Neural cell (in vitro differentiated cells): ENCODE results near the gene TOPORS.

Source experiments
- EP300 ChIP-seq: fragments of 450-650 bp; conservative IDR thresholded peaks from 2 replicates; pipeline ENCODE4 v1.6.1; 2014; ENCODE audit warnings: antibody characterized with exemption, mild to moderate bottlenecking, moderate library complexity; ENCODE audit not compliant: poor library complexity, severe bottlenecking
- TF ChIP-seq, protein P1 (sequence below): fragments of 450-650 bp; IDR thresholded peaks from 2 replicates; pipeline ENCODE4 v1.5.1; 2014; ENCODE audit warnings: antibody characterized with exemption, mild to moderate bottlenecking, moderate library complexity; ENCODE audit not compliant: poor library complexity, severe bottlenecking

DNA sequence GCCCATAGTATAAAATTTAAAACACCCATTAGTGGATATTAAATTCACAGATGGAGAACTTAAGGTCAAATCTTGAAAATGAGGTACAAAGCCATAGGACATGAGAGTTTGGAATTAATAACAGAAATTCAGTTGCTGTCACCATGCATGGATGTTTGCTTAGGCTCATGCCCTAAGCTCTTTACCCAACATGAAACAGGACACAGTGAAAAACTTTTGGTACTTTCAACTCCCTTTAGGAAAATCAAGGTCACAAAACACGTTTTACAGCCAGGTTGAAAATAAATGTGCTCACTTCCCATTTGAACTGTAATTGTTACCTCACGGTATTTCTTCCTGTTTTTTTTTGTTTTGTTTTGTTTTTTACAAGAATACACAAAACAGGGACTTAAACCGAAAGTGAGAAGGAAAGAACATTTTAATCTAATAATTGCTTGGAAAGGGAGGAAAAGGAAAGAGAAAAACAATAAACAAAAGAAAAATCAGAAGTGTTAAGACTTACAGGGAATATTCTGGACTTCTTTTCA, 6.1 kb upstream of the TOPORS start:
- no peak for TF ChIP-seq EP300
- TF ChIP-seq, protein P1, sequence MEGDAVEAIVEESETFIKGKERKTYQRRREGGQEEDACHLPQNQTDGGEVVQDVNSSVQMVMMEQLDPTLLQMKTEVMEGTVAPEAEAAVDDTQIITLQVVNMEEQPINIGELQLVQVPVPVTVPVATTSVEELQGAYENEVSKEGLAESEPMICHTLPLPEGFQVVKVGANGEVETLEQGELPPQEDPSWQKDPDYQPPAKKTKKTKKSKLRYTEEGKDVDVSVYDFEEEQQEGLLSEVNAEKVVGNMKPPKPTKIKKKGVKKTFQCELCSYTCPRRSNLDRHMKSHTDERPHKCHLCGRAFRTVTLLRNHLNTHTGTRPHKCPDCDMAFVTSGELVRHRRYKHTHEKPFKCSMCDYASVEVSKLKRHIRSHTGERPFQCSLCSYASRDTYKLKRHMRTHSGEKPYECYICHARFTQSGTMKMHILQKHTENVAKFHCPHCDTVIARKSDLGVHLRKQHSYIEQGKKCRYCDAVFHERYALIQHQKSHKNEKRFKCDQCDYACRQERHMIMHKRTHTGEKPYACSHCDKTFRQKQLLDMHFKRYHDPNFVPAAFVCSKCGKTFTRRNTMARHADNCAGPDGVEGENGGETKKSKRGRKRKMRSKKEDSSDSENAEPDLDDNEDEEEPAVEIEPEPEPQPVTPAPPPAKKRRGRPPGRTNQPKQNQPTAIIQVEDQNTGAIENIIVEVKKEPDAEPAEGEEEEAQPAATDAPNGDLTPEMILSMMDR, result no peak
